ENCODE measurements around the gene OST4.

The OST4 gene

GRCh38 chr2:27025861-27026851 is 45.3 kb downstream of the OST4 start:
- no peak for DNase-seq (ENCODE audit: low read depth in 3 of 3)

GRCh38 chr2:27025281-27025800 is 46.1 kb downstream of the OST4 start:
- DNase-seq (ENCODE audit: low read depth in 3 of 3) = no peak

GRCh38 chr2:27024812-27025211 is 46.6 kb downstream of the OST4 start:
- DNase-seq (ENCODE audit: low read depth in 3 of 3) = no peak

GRCh38 chr2:27024188-27024587 is 47.3 kb downstream of the OST4 start:
- no peak for DNase-seq (ENCODE audit: low read depth in 3 of 3)

- no peak for DNase-seq (ENCODE audit: low read depth in 3 of 3)
Observed at GRCh38 chr2:27023740-27024139, 47.7 kb downstream of the OST4 start.

GRCh38 chr2:27021253-27022049 is 50.0 kb downstream of the OST4 start:
- DNase-seq (ENCODE audit: low read depth in 3 of 3) = no peak

Measured in stimulated activated CD4-positive, alpha-beta T cell treated with anti-CD3 and anti-CD28 coated beads, TNF-alpha, amount 100 ng/mL, for 4 hours (primary cell).